COR-L47 (cell line): ENCODE results near the gene UBA1.

Source experiments
- DNase-seq: peaks from one replicate; lab custom pipeline; 2025; lab: John Stamatoyannopoulos, UW

UBA1 gene

GRCh38 chrX:47169726-47170515 lies 23.7 kb upstream of the UBA1 start:
- DNase-seq = no peak

- no peak for DNase-seq
These were observed 22.6 kb upstream of the UBA1 start for GRCh38 chrX:47170861-47171692.

- no peak for DNase-seq
These were observed 21.6 kb upstream of the UBA1 start for GRCh38 chrX:47171996-47172395.

GRCh38 chrX:47172549-47172948 lies 21.1 kb upstream of the UBA1 start:
- DNase-seq = no peak

GRCh38 chrX:47172971-47173792 lies 20.4 kb upstream of the UBA1 start:
- no peak for DNase-seq

- DNase-seq = no peak
These were observed 19.3 kb upstream of the UBA1 start for GRCh38 chrX:47174376-47174775.

GRCh38 chrX:47174846-47175587 lies 18.6 kb upstream of the UBA1 start:
- no peak for DNase-seq

GRCh38 chrX:47175588-47175980 lies 18.0 kb upstream of the UBA1 start:
- no peak for DNase-seq

- DNase-seq = no peak
These were observed 17.4 kb upstream of the UBA1 start for GRCh38 chrX:47176101-47176740.

GRCh38 chrX:47177079-47177478 lies 16.6 kb upstream of the UBA1 start:
- no peak for DNase-seq

- no peak for DNase-seq
These were observed 15.3 kb upstream of the UBA1 start for GRCh38 chrX:47178337-47178736.

GRCh38 chrX:47179221-47179927 lies 14.3 kb upstream of the UBA1 start:
- DNase-seq = no peak

- DNase-seq = no peak
These were observed 13.7 kb upstream of the UBA1 start for GRCh38 chrX:47179928-47180255.

GRCh38 chrX:47180346-47180745 lies 13.3 kb upstream of the UBA1 start:
- DNase-seq = no peak

- DNase-seq = no peak
These were observed 12.3 kb upstream of the UBA1 start for GRCh38 chrX:47181301-47181700.

- no peak for DNase-seq
These were observed 11.4 kb upstream of the UBA1 start for GRCh38 chrX:47182106-47182700.

- no peak for DNase-seq
These were observed 9.1 kb upstream of the UBA1 start for GRCh38 chrX:47184486-47184885.

- DNase-seq = no peak
These were observed 8.4 kb upstream of the UBA1 start for GRCh38 chrX:47185241-47185640.

GRCh38 chrX:47186096-47186740 lies 7.4 kb upstream of the UBA1 start:
- DNase-seq = no peak
